D721Med (cell line): ENCODE data around the gene ZNF474.

ENCODE experiments used
- DNase-seq: peaks from one replicate; pipeline ENCODE4 v3.0.0; 2011; ENCODE audit warnings: low spot score; ENCODE audit not compliant: insufficient read length
- FAIRE-seq: peaks from 2 replicates; lab custom pipeline; 2011; peaks lifted over from hg19 to GRCh38; lab: Jason Lieb, UNC
- CTCF ChIP-seq: IDR thresholded peaks from 2 replicates; pipeline ENCODE4 v1.5.1; 2012; ENCODE audit warnings: mild to moderate bottlenecking, control low read depth; ENCODE audit not compliant: insufficient read depth; ENCODE audit errors: missing control alignments

Gene ZNF474

GRCh38 chr5:122202952-122203351 is 73.6 kb downstream of the ZNF474 start:
- DNase-seq (no peak), FAIRE-seq (peak; percentile 44)
- no peak for TF ChIP-seq CTCF
